NCI-H1436 treated with DMSO at 0.1 percent for 48 hours (cell line): ENCODE measurements around the gene SYS1.

ENCODE experiments used
- DNase-seq: peaks from one replicate; lab custom pipeline; 2025; lab: John Stamatoyannopoulos, UW

The SYS1 gene

GRCh38 chr20:45415822-45416637, 53.1 kb downstream of the SYS1 start, which contains the start of gene PIGT:
Gene PIGT (plus strand): TSS chr20:45416141. CDS start chr20:45416157, 16 bp downstream.
- no peak for DNase-seq

DNA sequence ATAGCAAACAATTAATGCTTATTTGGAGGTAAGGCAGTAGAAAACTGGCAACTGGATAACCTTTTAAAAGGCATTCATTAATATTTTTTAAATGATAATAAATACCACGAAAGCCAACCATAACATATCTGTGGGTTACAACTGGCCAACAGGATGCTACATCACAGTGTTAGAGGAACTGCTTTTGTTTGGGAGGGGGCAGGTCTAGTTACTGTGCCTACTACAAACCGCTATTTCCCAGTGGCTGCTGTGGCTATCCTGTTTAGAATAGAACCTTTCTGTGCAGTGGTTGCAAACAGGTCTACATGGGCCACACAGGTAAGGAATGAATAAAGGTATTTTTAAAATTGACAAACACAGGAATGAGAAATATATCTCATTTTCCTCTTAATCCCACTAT, 54.0 kb downstream of the SYS1 start:
- no peak for DNase-seq
